Lung (tissue), 12 donors: ENCODE data around the gene EPHA4. TPM values are rescaled to one million over a fixed set of nuclear protein-coding genes. Genes with fewer than 3 reads are reported as not detected.

Experiments used
- ATAC-seq: fragments of 200-7000 bp; cut with Tn5 transposase; one replicate; pipeline ENCODE4 v1.9.1; 2020; ENCODE audit warnings: moderate number of reproducible peaks; ENCODE audit not compliant: insufficient read depth, low FRiP score
- DNase-seq, 3 donors: peaks; one replicate each; pipeline ENCODE4 v3.0.0-alpha.2; 2013 to 2017
- H3K27ac ChIP-seq, 2 donors: one replicate each; pipeline ENCODE4 v1.5.1; 2013; ENCODE audit warnings: mild to moderate bottlenecking in 2 of 2, moderate library complexity in 2 of 2, control low read depth in 1 of 2, inconsistent platforms in 1 of 2, low read depth in 1 of 2, low read length in 1 of 2
- H3K27me3 ChIP-seq, 3 donors: one replicate each; pipeline ENCODE4 v1.5.1; 2013; ENCODE audit warnings: low read length in 2 of 3; ENCODE audit not compliant: control insufficient read depth in 3 of 3, insufficient read depth in 3 of 3
- H3K36me3 ChIP-seq, 4 donors: one replicate each; pipeline ENCODE4 v1.5.1; 2013; ENCODE audit warnings: low read length in 4 of 4, mild to moderate bottlenecking in 1 of 4, moderate library complexity in 1 of 4; ENCODE audit not compliant: control insufficient read depth in 4 of 4, insufficient read depth in 4 of 4
- H3K4me1 ChIP-seq, 5 donors: one replicate each; pipeline ENCODE4 v1.5.1; 2013; ENCODE audit warnings: low read length in 5 of 5, mild to moderate bottlenecking in 2 of 5, moderate library complexity in 1 of 5; ENCODE audit not compliant: control insufficient read depth in 5 of 5, insufficient read depth in 5 of 5
- H3K4me3 ChIP-seq: one replicate; pipeline ENCODE4 v1.5.1; 2013; ENCODE audit warnings: mild to moderate bottlenecking, control low read depth, moderate library complexity
- H3K9ac ChIP-seq, 2 donors: one replicate each; pipeline ENCODE4 v1.5.1; 2013; ENCODE audit warnings: low read length in 2 of 2, control low read depth in 1 of 2; ENCODE audit not compliant: insufficient read depth in 1 of 2
- H3K9me3 ChIP-seq, 4 donors: one replicate each; pipeline ENCODE4 v1.5.1; 2013; ENCODE audit warnings: low read length in 3 of 4, mild to moderate bottlenecking in 1 of 4, moderate library complexity in 1 of 4; ENCODE audit not compliant: control insufficient read depth in 4 of 4, insufficient read depth in 3 of 4
- CTCF ChIP-seq: IDR thresholded peaks from 2 replicates; pipeline ENCODE4 v1.5.1; 2012; ENCODE audit warnings: mild to moderate bottlenecking; ENCODE audit errors: control extremely low read depth, extremely low read depth
- WGBS, 2 donors: extraction: QIAGEN DNeasy Blood & Tissue Kit; methylation state at CpG; one replicate each; pipeline ENCODE4 v1.1.7; 2013; 5-methylcytosine and 5-hydroxymethylcytosine counted together
- polyA plus RNA-seq, 2 donors: library from polyadenylated mRNA; stranded (reverse); fragments of 200-250 nt; gene quantifications; one replicate each; pipeline ENCODE4 v1.2.1, GENCODE V29; 2013
- total RNA-seq, 2 donors: library from RNA; depleted of rRNA in 1 of 2; stranded (reverse); fragments of >200 nt in 1 of 2; gene quantifications; one replicate each; pipeline ENCODE4 v1.2.1, GENCODE V29; 2014 to 2021
- donor health status: control.
- donor health status: control.
- donor health status: Bipolar disorder and iron deficiency.
- donor health status: healthy.
- donor health status: DM: yes; HTN: yes; CAD: no.

EPHA4 gene
- total and polyA plus RNA-seq, 4 donors: 2.5 to 28.8 (median 14.7) TPM

- WGBS, 2 donors: 39 to 40% methylated on average over 8 of the region's 8 CpGs
- Histone ChIP-seq H3K27me3 (no peaks in the 10 kb centered on the region), H3K9ac (no peak overlapping the region), H3K4me1 (peaks cover 2 to 12% (median 11%) of the 10 kb centered on the region in 5 donors), H3K9me3 (no peaks in the 10 kb centered on the region), H3K27ac (no peak overlapping the region), H3K36me3 (peaks cover 0 to 6% (median 0%) of the 10 kb centered on the region in 4 donors), H3K4me3 (no peak overlapping the region)
- peak in 2 of 3 donors; percentile 16 to 25 for DNase-seq
- no peak for TF ChIP-seq CTCF
- no peak for ATAC-seq
These were observed 2.2 kb downstream of the EPHA4 start for GRCh38 chr2:221569871-221570270.

- Histone ChIP-seq H3K27ac (no peak overlapping the region), H3K9ac (no peak overlapping the region), H3K36me3 (peaks cover 0 to 6% (median 0%) of the 10 kb centered on the region in 4 donors), H3K4me3 (no peak overlapping the region), H3K9me3 (no peaks in the 10 kb centered on the region), H3K27me3 (no peaks in the 10 kb centered on the region), H3K4me1 (peaks cover 2 to 12% (median 8%) of the 10 kb centered on the region in 5 donors)
- no peak for DNase-seq
- TF ChIP-seq CTCF: no peak
- no peak for ATAC-seq
- 49 to 58% methylated on average over 14 of the region's 14 CpGs for WGBS, 2 donors
These were observed 2.7 kb downstream of the EPHA4 start for GRCh38 chr2:221569425-221569845.

- Histone ChIP-seq H3K27me3 (no peaks in the 10 kb centered on the region), H3K36me3 (peaks cover 0 to 6% (median 0%) of the 10 kb centered on the region in 4 donors), H3K4me1 (peaks cover 2 to 12% (median 6%) of the 10 kb centered on the region in 5 donors), H3K9me3 (no peaks in the 10 kb centered on the region), H3K4me3 (no peak overlapping the region), H3K9ac (no peak overlapping the region), H3K27ac (no peak overlapping the region)
- 93 to 96% methylated on average over 3 of the region's 3 CpGs for WGBS, 2 donors
- TF ChIP-seq CTCF: no peak
- no peak for DNase-seq
- ATAC-seq: no peak
These were observed 3.8 kb downstream of the EPHA4 start for GRCh38 chr2:221568299-221568698.

GRCh38 chr2:221567809-221568208, 4.3 kb downstream of the EPHA4 start:
- Histone ChIP-seq H3K27ac (no peak overlapping the region), H3K9me3 (no peaks in the 10 kb centered on the region), H3K27me3 (no peaks in the 10 kb centered on the region), H3K4me1 (peaks cover 2 to 12% (median 6%) of the 10 kb centered on the region in 5 donors), H3K36me3 (peaks cover 0 to 6% (median 0%) of the 10 kb centered on the region in 4 donors), H3K4me3 (no peak overlapping the region), H3K9ac (no peak overlapping the region)
- DNase-seq: no peak
- no peak for TF ChIP-seq CTCF
- 92 to 96% methylated on average over 1 of the region's 1 CpG for WGBS, 2 donors
- no peak for ATAC-seq
